ENCODE results near the gene STK32C.
A peak's percentile ranks its signal among the peaks of the same experiment; 100 is the strongest.

Gene STK32C

DNA sequence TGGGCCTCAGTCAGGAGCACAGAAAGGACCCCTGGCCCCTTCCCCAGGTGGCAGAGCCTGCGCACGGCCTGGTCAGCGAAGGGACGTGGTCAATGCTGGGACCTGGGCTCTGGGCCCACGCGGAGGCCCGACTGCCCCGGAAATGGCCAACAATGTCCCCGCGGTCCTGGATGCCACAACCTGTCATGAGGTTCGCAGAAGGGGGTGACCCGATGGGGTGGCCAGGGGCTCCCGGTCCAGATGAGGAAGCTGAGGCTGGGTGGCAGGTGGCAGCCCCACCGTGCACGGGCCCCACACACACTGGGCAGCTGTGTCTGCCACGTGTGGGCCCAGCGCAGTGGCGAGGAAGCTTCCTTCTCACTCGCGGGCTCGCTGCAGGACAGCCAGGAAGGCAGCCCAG, 71.6 kb downstream of the STK32C start:
- H3K9me3 Mint-ChIP-seq = no peaks in the 10 kb centered on the region
- no peaks in the 10 kb centered on the region for H3K27me3 Mint-ChIP-seq (ENCODE audit: low read depth)
- no peak overlapping the region for H3K4me3 Mint-ChIP-seq
- DNase-seq (ENCODE audit: low spot score) = no peak
- H3K36me3 Mint-ChIP-seq (ENCODE audit: low read depth) = no peaks in the 10 kb centered on the region
- H3K27ac Mint-ChIP-seq = no peak overlapping the region
- peaks cover 17% of the 10 kb centered on the region for H3K4me1 Mint-ChIP-seq (ENCODE audit: low read depth)

DNA sequence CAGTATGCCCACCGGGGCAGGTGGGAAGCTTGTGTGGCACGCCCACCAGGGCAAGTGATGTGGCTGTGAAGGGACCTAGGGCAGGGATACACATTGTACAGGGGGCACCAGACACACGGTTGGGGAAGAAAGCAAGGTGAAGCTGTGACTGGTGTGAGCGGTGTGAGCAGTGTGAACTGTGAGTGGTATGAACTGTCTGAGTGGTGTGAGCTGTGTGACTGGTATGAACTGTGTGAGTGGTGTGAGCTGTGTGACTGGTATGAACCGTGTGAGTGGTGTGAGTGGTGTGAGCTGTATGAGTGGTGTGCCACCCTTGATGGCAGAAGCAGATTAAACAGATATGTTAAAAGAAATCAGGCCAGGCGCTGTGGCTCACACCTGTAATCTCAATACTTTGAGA, 72.9 kb downstream of the STK32C start:
- no peak overlapping the region for H3K4me3 Mint-ChIP-seq
- H3K27me3 Mint-ChIP-seq (ENCODE audit: low read depth) = no peaks in the 10 kb centered on the region
- H3K27ac Mint-ChIP-seq = no peak overlapping the region
- no peaks in the 10 kb centered on the region for H3K36me3 Mint-ChIP-seq (ENCODE audit: low read depth)
- H3K9me3 Mint-ChIP-seq = no peaks in the 10 kb centered on the region
- no peak for DNase-seq (ENCODE audit: low spot score)
- H3K4me1 Mint-ChIP-seq (ENCODE audit: low read depth) = peaks cover 22% of the 10 kb centered on the region

DNA sequence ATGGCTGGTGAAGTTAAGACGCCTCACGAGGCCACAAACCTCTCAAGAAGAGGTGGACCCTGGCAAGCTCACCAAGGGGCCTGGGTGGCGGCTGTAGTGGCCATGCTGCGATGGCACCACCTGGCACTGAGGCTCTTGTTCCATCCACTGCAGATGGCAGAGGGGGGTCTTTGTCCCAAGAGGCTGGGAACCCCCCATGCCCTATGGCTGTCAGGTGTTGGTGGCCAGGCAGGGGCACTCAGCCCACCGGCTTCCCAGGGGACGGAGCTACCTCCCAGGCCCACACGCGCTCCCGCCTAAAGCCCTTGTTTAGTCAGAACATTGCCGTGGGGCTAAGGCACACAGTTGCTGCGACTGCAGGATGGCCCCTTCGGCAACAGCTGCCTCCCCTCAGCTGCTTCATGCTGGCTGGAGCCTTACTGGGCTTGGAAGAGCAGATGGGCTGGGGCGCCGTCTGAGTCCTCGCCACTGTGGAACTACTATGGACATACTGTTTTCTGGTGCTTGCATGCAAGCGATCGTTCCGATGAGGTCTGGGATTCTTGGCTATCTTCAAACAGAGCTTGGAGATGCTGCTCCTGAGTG, 74.2 kb downstream of the STK32C start:
- Mint-ChIP-seq H3K36me3 (ENCODE audit: low read depth) (no peaks in the 10 kb centered on the region), H3K9me3 (no peaks in the 10 kb centered on the region)

DNA sequence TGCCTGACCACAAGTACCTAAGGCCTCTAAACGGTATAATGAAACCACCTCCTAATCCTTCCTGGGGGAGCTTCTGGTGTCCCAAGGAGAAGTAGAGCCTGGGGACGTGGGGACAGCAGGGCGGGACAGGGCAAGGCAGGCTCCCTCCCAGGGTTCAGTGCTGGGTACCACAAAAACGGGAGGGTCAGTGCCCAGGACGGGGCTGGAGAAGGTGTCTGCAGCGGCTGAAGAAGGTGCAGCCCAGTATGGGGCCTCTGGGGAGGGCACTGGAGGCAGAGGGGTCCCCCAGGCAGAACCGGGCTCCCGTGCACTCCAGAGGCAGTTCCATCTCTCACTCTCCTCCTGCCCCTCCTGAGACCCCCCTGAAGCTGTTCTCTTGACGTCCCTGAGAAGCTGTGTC, 74.8 kb downstream of the STK32C start:
- DNase-seq (ENCODE audit: low spot score) = no peak
- Mint-ChIP-seq H3K27ac (peak overlapping the region; percentile 83), H3K4me1 (ENCODE audit: low read depth) (peaks cover 28% of the 10 kb centered on the region), H3K4me3 (peak overlapping the region; percentile 46), H3K27me3 (ENCODE audit: low read depth) (no peaks in the 10 kb centered on the region), H3K36me3 (ENCODE audit: low read depth) (no peaks in the 10 kb centered on the region), H3K9me3 (no peaks in the 10 kb centered on the region)

More for the DNA sequence above, 74.2 kb downstream of the STK32C start:
- no peaks in the 10 kb centered on the region for H3K27me3 Mint-ChIP-seq (ENCODE audit: low read depth)
- H3K27ac Mint-ChIP-seq = no peak overlapping the region
- H3K4me1 Mint-ChIP-seq (ENCODE audit: low read depth) = peaks cover 28% of the 10 kb centered on the region
- DNase-seq (ENCODE audit: low spot score) = no peak
- no peak overlapping the region for H3K4me3 Mint-ChIP-seq

DNA sequence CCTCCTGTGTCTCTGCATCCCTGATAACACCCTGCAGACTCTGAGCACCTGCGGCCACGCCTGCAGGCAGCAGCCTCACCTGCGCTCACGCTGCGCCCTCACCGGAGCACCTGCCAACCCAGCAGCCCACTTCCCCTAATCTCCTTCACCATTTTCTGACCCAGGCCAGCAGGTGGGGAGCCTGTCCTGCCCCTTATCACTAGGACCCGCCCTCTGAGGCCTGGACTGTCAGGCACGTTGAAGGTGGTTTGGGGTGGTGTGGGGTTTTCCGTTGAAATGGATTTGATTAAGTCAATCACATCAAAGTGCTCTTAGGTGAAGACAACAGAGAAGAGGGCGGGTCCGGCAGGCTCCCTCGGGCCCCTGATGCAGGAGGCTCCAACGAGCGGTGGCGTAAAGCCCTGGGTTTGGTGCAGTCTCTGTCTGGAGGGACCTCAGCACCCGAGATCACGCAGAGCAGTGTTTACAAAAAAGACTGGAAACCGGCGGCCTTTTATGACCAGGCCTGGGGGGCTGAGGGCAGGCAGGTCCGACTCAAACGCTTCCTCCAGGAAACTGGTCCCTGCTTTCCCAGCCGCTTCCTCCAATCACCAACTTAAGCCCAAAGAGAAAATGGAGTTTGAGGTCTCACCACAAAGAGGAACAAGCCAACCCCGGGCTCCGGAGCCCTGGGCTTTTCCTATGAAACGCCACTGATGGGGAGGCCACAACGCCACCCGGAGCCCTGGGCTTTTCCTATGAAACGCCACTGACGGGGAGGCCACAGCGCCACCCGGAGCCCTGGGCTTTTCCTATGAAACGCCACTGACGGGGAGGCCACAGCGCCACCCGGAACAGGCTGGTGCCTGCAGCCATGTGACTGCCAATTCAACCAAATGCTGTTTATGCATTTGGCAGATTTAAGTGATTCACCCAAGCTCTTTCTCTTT, 75.5 kb downstream of the STK32C start:
- no peaks in the 10 kb centered on the region for H3K36me3 Mint-ChIP-seq (ENCODE audit: low read depth)
- peak overlapping the region; percentile 83 for H3K27ac Mint-ChIP-seq
- no peaks in the 10 kb centered on the region for H3K27me3 Mint-ChIP-seq (ENCODE audit: low read depth)
- peak overlapping the region; percentile 46 for H3K4me3 Mint-ChIP-seq
- peaks cover 30% of the 10 kb centered on the region for H3K4me1 Mint-ChIP-seq (ENCODE audit: low read depth)
- H3K9me3 Mint-ChIP-seq = no peaks in the 10 kb centered on the region
- peak; percentile 33 for DNase-seq (ENCODE audit: low spot score)

DNA sequence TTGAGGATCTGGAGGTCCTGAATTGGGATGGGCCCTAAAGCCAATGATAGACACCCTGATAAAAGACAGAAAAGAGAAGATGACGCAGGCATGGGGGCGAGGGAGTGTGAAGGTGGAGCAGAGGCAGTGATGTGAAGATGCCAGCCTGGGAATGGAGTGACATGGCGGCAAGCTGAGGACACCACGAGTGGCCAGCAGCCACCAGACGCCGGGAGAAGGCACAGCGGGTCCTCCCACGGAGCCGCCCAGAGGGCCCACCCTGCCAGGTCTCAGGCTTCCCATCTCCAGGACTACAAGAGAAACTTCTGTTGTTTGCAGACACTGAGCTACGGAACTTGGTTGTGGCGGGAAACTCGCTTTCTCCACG, 76.1 kb downstream of the STK32C start:
- Mint-ChIP-seq H3K4me1 (ENCODE audit: low read depth) (peaks cover 31% of the 10 kb centered on the region), H3K9me3 (no peaks in the 10 kb centered on the region), H3K4me3 (no peak overlapping the region), H3K27me3 (ENCODE audit: low read depth) (no peaks in the 10 kb centered on the region), H3K36me3 (ENCODE audit: low read depth) (no peaks in the 10 kb centered on the region), H3K27ac (peak overlapping the region; percentile 82)
- DNase-seq (ENCODE audit: low spot score) = no peak

DNA sequence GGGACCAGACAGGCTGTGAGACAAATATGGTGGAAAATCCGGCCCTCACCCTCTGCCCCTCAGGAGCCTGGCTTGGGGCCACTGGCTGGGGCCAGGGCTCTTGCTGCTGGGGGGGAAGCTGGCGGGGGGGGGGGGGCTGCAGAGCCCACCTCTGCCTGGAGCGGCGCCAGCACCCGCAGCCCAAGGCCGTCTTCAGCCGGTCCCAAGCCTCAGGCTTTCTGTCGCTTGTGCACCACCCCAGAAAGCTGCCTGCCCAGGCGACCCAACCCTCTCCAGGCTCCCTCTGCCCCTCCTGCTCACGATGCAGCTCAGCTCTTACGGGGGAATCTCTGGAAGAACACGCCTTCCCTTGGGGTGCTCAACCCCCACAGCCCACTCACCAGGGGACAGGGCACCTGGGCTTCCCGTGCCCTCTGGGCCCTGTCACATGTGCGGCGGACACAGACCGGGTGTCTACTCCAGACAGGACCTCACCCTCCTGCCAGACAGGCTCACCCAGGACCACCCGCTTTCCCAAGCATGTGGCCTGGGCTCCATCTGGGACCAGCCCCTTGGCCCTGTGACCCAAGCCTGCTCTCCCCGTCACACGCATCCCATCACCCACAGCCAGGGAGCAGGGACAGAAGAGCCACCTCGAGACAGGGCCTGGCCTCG, 77.1 kb downstream of the STK32C start:
- peak overlapping the region; percentile 95 for H3K27ac Mint-ChIP-seq
- DNase-seq (ENCODE audit: low spot score) = no peak
- H3K4me1 Mint-ChIP-seq (ENCODE audit: low read depth) = peaks cover 31% of the 10 kb centered on the region
- H3K4me3 Mint-ChIP-seq = peak overlapping the region; percentile 82
- H3K36me3 Mint-ChIP-seq (ENCODE audit: low read depth) = no peaks in the 10 kb centered on the region
- H3K9me3 Mint-ChIP-seq = no peaks in the 10 kb centered on the region
- H3K27me3 Mint-ChIP-seq (ENCODE audit: low read depth) = no peaks in the 10 kb centered on the region

DNA sequence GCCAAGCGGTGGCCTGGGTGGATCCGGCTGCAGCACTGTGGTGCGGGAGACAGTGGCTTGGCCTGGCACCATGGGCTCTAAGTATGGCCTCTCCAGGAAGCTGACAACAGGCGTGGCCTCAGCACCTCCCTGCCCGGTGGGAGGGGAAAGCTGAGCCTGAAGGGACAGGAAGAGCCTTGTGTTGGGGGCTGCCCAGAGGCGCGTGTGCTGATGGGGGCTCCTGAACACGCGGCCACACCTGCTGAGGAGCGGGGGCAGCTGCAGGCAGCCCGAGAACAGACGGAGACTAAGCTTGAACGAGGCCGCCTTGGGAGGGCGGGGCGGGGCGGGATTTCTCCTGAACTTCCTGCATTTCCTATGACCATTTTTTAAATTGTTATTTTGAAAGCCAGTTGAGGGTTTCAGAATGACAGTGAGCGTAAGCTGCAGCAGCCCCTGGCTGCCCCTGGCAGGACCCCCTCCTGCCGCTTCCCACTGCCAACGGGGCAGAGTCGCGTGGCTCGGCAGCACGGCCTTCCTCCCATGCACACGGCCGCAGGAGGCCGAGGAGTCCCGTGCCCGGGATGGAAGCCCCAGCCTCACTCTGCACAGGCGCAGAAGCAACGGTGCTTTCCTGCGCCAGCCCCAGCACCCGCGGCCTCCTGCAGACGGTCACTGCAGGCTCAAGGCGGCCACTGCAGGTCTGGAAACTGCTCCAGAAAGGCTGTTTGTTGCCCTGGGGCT, 77.8 kb downstream of the STK32C start:
- H3K9me3 Mint-ChIP-seq = no peaks in the 10 kb centered on the region
- peak; percentile 40 for DNase-seq (ENCODE audit: low spot score)
- no peaks in the 10 kb centered on the region for H3K27me3 Mint-ChIP-seq (ENCODE audit: low read depth)

DNA sequence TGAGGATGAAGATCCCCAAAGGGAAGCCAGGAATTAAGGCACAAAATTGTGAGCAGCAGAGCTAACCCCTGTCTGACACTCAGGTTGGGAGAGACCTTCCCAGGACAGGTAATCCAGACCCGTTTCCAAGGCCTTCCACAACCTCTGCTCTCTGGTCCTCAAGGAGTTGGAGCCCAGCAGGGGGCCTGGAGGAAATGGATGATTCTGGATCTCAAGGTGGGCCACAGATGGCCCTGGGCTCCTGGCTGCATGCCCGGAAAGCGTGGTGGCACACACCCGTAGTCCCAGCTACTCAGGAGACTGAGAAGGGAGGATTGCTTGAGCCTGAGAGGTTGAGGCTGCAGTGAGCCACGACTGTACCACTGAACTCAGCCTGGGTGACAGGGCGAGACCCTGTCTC, 78.7 kb downstream of the STK32C start:
- Mint-ChIP-seq H3K4me3 (no peak overlapping the region), H3K4me1 (ENCODE audit: low read depth) (peaks cover 31% of the 10 kb centered on the region), H3K9me3 (no peaks in the 10 kb centered on the region), H3K27ac (peak overlapping the region; percentile 41), H3K27me3 (ENCODE audit: low read depth) (no peaks in the 10 kb centered on the region), H3K36me3 (ENCODE audit: low read depth) (no peaks in the 10 kb centered on the region)
- DNase-seq (ENCODE audit: low spot score) = no peak

More for the DNA sequence above, 77.8 kb downstream of the STK32C start:
- Mint-ChIP-seq H3K4me3 (peak overlapping the region; percentile 82), H3K36me3 (ENCODE audit: low read depth) (no peaks in the 10 kb centered on the region), H3K27ac (peak overlapping the region; percentile 95), H3K4me1 (ENCODE audit: low read depth) (peaks cover 31% of the 10 kb centered on the region)

DNA sequence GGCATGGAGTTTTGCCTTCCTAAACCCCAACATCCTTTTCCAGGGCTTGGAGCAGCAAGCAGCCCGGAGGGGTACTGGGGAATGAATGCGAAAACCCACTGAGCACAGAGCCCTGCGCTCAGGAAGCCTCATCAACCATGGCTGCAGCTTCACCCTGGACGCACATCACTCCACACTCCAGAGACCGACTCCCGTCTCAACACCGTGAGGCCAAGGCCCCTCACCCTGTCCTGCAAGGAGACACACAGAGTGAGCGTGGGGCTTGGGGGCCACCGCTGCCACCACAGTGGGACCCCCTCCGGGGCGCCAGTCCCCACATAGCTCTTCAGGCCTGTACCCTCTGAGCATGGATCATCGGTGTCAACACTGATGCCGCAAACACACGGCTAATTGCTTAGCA, 79.1 kb downstream of the STK32C start:
- Mint-ChIP-seq H3K36me3 (ENCODE audit: low read depth) (no peaks in the 10 kb centered on the region), H3K4me3 (no peak overlapping the region), H3K4me1 (ENCODE audit: low read depth) (peaks cover 32% of the 10 kb centered on the region), H3K27me3 (ENCODE audit: low read depth) (no peaks in the 10 kb centered on the region), H3K9me3 (no peaks in the 10 kb centered on the region), H3K27ac (peak overlapping the region; percentile 41)
- DNase-seq (ENCODE audit: low spot score) = no peak

DNA sequence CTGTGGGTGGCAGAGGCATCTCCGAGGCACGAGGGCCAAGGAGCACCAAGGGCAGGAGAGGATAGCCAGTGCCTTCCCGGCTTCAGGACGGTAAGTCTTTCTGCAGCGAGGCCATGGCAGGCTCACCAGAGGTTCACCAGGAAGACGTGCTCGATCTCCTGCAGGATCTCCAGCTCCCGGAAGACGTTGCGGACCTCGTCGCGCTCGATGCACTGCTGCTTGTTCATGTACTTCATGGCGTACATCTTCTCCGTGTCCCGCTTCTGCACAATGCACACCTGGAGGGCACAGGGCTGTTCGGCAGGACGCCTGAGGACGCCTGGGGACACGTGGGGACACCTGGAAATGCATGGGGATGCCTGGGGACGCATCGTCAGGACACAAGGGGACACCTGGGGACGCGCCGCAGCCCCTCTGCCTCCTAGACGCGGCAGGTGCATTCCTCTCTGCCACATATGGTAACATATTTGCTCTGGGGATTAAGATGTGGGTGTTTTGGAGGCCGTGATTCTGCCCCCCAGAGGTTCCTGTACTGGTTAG, 79.8 kb downstream of the STK32C start:
- no peak overlapping the region for H3K27ac Mint-ChIP-seq
- DNase-seq (ENCODE audit: low spot score) = no peak
- no peak overlapping the region for H3K4me3 Mint-ChIP-seq
- H3K4me1 Mint-ChIP-seq (ENCODE audit: low read depth) = peaks cover 32% of the 10 kb centered on the region
- no peaks in the 10 kb centered on the region for H3K27me3 Mint-ChIP-seq (ENCODE audit: low read depth)
- no peaks in the 10 kb centered on the region for H3K36me3 Mint-ChIP-seq (ENCODE audit: low read depth)
- H3K9me3 Mint-ChIP-seq = no peaks in the 10 kb centered on the region

DNA sequence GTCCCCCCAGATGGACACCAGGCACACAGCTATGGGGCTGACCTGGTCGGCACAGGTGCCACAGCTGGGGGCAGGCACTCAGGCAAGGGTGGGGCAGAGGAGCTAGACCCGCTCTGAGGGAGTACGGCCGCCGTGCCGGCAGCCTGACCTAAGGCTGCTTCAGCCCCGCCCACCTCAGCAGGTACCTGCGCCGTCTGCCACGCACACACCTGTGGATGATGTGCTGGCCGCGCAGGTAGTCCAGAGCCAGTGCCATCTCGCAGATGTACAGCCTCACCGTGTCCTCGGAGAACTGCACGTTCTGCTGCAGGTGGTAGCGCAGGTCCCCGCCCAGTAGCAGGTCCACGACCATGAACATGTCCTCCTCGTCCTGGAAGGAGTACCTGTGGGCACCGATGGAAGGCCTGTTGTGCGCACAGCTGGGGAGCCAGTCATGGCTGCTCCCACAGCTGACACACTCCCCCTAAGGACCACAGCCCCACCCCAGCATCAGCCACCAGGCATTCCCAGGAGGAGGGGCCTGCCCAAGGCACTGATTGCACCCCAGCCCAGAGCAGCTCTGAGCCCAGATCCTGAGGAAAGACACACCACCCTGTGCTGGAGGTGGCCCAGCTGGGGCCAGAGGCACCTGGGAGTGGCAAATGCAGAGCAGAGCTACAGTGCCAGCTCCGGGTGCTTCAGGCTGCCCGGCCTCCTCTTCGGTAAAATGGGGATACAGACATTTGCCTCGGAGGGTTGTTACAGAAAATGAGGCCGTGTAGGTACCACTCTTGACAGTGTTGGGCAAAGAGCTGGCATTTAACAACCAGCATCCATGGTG, 81.0 kb downstream of the STK32C start:
- Mint-ChIP-seq H3K36me3 (ENCODE audit: low read depth) (no peaks in the 10 kb centered on the region), H3K4me1 (ENCODE audit: low read depth) (peaks cover 20% of the 10 kb centered on the region), H3K9me3 (no peaks in the 10 kb centered on the region), H3K27ac (peak overlapping the region; percentile 1), H3K4me3 (no peak overlapping the region), H3K27me3 (ENCODE audit: low read depth) (no peaks in the 10 kb centered on the region)
- no peak for DNase-seq (ENCODE audit: low spot score)

DNA sequence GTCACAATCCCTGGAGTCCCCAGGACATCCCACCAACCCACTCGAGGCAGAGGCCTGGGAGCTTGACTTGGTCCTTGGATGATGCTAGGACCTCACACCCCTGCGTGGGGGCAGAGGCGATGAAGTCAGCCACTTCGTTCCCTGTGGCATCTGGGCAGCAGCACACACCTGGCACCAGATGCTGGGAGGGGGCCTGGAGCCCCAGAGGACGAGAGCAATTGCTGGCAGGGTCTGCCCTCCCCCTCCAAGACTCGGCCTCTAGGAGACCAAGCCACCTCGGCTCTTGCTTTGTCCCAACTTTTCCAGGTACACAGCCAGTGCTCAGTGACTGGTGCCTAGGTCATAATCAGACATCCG, 81.9 kb downstream of the STK32C start:
- Mint-ChIP-seq H3K4me1 (ENCODE audit: low read depth) (peaks cover 13% of the 10 kb centered on the region), H3K36me3 (ENCODE audit: low read depth) (no peaks in the 10 kb centered on the region), H3K27ac (no peak overlapping the region), H3K27me3 (ENCODE audit: low read depth) (no peaks in the 10 kb centered on the region), H3K9me3 (no peaks in the 10 kb centered on the region), H3K4me3 (no peak overlapping the region)
- DNase-seq (ENCODE audit: low spot score) = no peak

Data from T-helper 2 cell treated with Interferon-gamma antibody and Interleukin-4, amounts not matched to agents 5 μg/mL and 100 μg/mL, for 36 hours (primary cell).